GM19023 (cell line): ENCODE data around the gene GINM1.
A peak's percentile ranks its signal among the peaks of the same experiment; 100 is the strongest.

Source experiments
- ATAC-seq: cut with Tn5 transposase; IDR thresholded peaks from one replicate; pipeline ENCODE4 v1.9.1; 2021; ENCODE audit warnings: mild to moderate bottlenecking, moderate library complexity; ENCODE audit not compliant: unreplicated experiment

GINM1 gene

DNA sequence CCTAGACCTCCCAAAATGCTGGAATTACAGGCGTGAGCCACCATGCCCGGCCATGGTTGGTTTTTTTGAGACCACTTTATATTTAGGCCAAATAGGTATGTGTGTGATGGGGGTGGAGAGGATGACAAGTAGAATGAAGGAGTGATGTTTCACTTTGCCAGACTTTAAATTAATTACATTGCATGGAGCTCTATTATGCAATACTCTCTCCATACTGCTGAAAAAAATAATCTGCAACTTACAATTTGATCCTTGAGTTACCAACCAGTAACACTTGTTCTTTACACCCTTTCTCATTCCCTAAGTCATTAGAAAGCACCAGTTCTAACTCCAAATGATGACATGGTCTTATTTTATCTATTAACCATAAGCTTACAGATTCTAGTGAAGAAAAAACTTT is 26.8 kb downstream of the GINM1 start:
- no peak for ATAC-seq

- ATAC-seq = no peak
Measured at GRCh38 chr6:149593408-149593807, 27.2 kb downstream of the GINM1 start.

DNA sequence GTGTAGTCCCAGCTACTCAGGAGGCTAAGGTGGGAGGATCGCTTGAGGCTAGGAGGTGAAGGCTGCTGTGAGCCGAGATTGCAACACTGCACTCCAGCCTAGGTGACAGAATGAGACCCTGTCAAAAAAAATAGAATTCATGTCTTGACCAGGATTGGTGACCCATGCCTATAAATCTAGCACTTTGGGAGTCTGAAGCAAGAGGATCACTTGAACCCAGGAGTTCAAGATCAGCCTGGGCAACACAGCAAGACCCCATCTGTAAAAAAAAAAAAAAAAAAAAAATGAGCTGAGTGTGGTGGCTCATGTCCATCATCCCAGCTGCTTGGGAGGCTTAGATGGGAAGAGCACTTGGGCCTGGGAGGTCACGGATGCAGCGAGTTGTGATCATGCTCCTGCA is 34.3 kb downstream of the GINM1 start:
- no peak for ATAC-seq

DNA sequence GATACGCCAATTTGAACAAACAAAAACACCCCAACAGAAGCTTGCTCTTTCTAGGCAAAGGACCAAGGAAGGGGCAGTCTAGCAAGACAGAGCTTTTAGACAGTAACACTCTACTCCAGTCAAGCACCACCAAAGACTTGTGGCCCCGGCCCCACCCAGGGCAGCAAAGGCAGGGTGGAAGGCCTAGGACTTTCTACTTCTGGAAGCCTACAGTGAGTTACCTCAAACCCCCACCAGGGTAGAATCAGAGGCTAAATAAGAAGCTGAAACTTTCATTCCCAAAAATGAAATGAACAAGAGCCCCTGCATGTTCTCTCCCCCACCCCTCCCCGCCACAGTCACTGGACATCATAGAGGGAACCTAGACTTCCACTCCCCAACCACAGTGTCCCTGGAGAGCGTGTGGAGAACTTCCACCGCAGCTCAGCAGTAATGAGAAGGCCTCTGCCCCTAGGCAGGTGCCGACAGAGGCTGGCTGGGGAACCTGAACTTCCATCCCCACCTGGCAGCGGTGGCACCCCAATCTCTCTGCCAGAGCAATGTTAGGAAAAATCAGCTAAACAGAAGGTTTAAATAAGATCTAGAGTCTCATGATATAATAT is 42.3 kb downstream of the GINM1 start:
- no peak for ATAC-seq

- ATAC-seq = no peak
Measured at GRCh38 chr6:149614337-149614736, 48.2 kb downstream of the GINM1 start.

DNA sequence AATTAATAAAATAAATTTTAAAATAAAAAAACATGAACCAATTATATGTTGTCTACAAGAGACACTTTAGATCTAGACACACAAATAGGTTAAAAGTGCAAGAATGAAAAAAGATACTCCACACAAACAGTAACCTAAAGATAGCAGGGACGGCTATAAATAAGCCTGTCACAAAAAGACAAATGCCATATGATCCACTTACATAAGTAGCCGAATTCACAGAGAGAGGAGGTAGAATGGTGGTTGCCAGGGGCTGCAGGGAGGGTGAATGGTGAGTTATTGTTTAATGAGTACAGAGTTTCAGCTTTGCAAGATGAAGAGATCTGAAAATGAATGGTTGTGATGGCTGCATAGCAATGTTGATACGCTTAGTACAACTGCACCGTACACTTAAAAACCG is 49.6 kb downstream of the GINM1 start:
- no peak for ATAC-seq

- ATAC-seq = no peak
Measured at GRCh38 chr6:149627672-149628071, 61.5 kb downstream of the GINM1 start.

- ATAC-seq = peak; percentile 75
Measured at GRCh38 chr6:149628875-149629510, 62.8 kb downstream of the GINM1 start.

DNA sequence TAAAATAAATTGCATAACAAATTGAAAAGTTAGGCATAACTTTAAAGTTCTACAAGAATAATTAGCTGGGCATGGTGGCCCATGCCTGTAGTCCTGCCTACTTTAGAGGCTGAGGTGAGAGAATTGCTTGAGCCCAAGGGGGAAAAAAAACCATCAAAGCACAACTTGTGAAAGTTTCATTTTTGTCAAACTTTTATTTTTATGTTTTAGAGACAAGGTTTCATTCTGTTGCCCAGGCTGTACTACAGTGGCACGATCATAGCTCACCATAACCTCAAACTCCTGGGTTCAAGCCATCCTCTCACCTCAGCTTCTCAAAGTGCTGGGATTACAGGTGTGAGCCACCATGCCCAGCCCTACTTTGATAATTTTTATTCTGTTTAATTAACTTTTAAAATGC is 68.1 kb downstream of the GINM1 start:
- ATAC-seq = no peak

DNA sequence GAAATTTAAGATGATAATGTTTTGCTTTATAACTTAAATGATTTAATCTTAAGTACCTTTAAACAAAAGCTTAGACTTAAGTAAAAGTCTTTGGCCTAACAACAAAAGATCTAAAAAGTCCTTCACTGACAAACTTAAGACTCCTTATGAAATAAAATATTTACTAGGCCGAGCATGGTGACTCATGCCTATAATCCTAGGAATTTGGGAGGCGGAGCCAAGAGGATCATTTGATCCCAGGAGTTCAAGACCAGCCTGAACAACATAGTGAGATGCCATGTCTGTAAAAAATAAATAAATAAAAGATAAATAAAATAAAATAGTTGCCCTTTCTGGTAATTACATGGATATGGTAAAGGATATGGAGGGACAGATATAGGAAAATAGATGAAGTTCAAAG is 69.9 kb downstream of the GINM1 start:
- ATAC-seq = no peak
